Natural killer cell (primary cell): ENCODE results near the gene MPND. TPM values are rescaled to one million over a fixed set of nuclear protein-coding genes. Genes with fewer than 3 reads are reported as not detected.

ENCODE experiments used
- ATAC-seq, 3 donors: fragments of 150-1000 bp in 2 of 3; fragments of 200-7000 bp in 1 of 3; cut with Tn5 transposase; 1 replicate in 1 of 3; 2 replicates in 2 of 3; pipeline ENCODE4 v1.10.0; 2021; ENCODE audit warnings: mild to moderate bottlenecking in 2 of 3, moderate library complexity in 2 of 3
- DNase-seq, 2 donors: peaks; one replicate each; pipeline versions ENCODE4 v3.0.0 to v3.0.0-alpha.2; 2013 to 2021; ENCODE audit warnings: mixed read lengths in 1 of 2
- H3K27ac ChIP-seq: one replicate; pipeline ENCODE4 v1.5.1; 2013; ENCODE audit warnings: mild to moderate bottlenecking, low read length
- H3K27me3 ChIP-seq: one replicate; pipeline ENCODE4 v1.6.1; 2013; ENCODE audit warnings: low read length; ENCODE audit not compliant: control insufficient read depth, insufficient read depth
- H3K36me3 ChIP-seq: one replicate; pipeline ENCODE4 v1.6.1; 2013; ENCODE audit warnings: low read length; ENCODE audit not compliant: control insufficient read depth, insufficient read depth
- H3K4me1 ChIP-seq: one replicate; pipeline ENCODE4 v1.6.1; 2013; ENCODE audit warnings: low read length; ENCODE audit not compliant: control insufficient read depth, insufficient read depth
- H3K4me3 ChIP-seq: one replicate; pipeline ENCODE4 v1.5.1; 2013; ENCODE audit warnings: low read length
- H3K9me3 ChIP-seq: one replicate; pipeline ENCODE4 v1.6.1; 2013; ENCODE audit warnings: low read length; ENCODE audit not compliant: control insufficient read depth, insufficient read depth
- H3K27ac Mint-ChIP-seq, 2 donors: one replicate each; pipeline ENCODE4 v1.8.0; 2022; ENCODE audit warnings: mild to moderate bottlenecking in 2 of 2, mixed read lengths in 2 of 2, moderate library complexity in 1 of 2
- H3K27me3 Mint-ChIP-seq, 2 donors: one replicate each; pipeline ENCODE4 v1.8.0; 2022; ENCODE audit warnings: low read depth in 2 of 2, mixed read lengths in 2 of 2
- H3K36me3 Mint-ChIP-seq: one replicate; pipeline ENCODE4 v1.8.0; 2022; ENCODE audit warnings: mixed read lengths
- H3K4me1 Mint-ChIP-seq, 2 donors: one replicate each; pipeline ENCODE4 v1.8.0; 2022; ENCODE audit warnings: mixed read lengths in 2 of 2
- H3K4me3 Mint-ChIP-seq: one replicate; pipeline ENCODE4 v1.8.0; 2022; ENCODE audit warnings: mild to moderate bottlenecking, moderate library complexity, mixed read lengths
- H3K9me3 Mint-ChIP-seq, 2 donors: one replicate each; pipeline ENCODE4 v1.8.0; 2022; ENCODE audit warnings: mixed read lengths in 2 of 2
- CTCF ChIP-seq: fragments of 200-600 bp; IDR thresholded peaks from one replicate; pipeline ENCODE4 v1.8.0; 2022; ENCODE audit warnings: antibody characterized with exemption
- WGBS: methylation state at CpG from one replicate; pipeline ENCODE4 v1.1.7; 2013; ENCODE audit warnings: missing lambda C conversion rate; ENCODE audit not compliant: insufficient coverage; 5-methylcytosine and 5-hydroxymethylcytosine counted together
- intact Hi-C: fragments of 100-400 bp; cut with micrococcal nuclease; formaldehyde crosslinking; loops from one replicate; pipeline ENCODE4 v1.14.2; 2022
- total RNA-seq, 4 donors: library from RNA; stranded (reverse); fragments of 120-200 nt in 1 of 4; gene quantifications; one replicate each; pipeline versions ENCODE4 v1.2.3 to v1.2.4, GENCODE V29; 2013 to 2022

The MPND gene
- total RNA-seq, 3 donors from 2014 or later (not counting 1 experiment from before 2014, with no cell fraction given), result 30.4 to 38.4 (median 31.1) TPM

GRCh38 chr19:4322942-4323665 is 20.3 kb upstream of the MPND start:
- Mint-ChIP-seq H3K27me3 (no peaks in the 10 kb centered on the region), H3K4me3 (no peak overlapping the region), H3K9me3 (peaks cover 0 to 2% of the 10 kb centered on the region in 2 donors), H3K4me1 (peaks cover 11 to 20% of the 10 kb centered on the region in 2 donors), H3K27ac (no peak overlapping the region), H3K36me3 (no peaks in the 10 kb centered on the region)
- WGBS, result 90% methylated on average over 35 of the region's 37 CpGs
- H3K9me3 ChIP-seq, result no peaks in the 10 kb centered on the region
- H3K4me3 ChIP-seq, result no peak overlapping the region
- intact Hi-C loops, result no loop called here
- TF ChIP-seq CTCF, result no peak
- H3K36me3 ChIP-seq, result no peaks in the 10 kb centered on the region
- DNase-seq (no peak), ATAC-seq (no peak)
- peaks cover 18% of the 10 kb centered on the region for H3K4me1 ChIP-seq
- H3K27me3 ChIP-seq, result no peaks in the 10 kb centered on the region
- H3K27ac ChIP-seq, result no peak overlapping the region

- H3K4me1 Mint-ChIP-seq, result peaks cover 15 to 26% of the 10 kb centered on the region in 2 donors
- TF ChIP-seq CTCF, result no peak
- no peaks in the 10 kb centered on the region for H3K9me3 ChIP-seq
- ATAC-seq, result no peak
- 98% methylated on average over 9 of the region's 9 CpGs for WGBS
- no peak overlapping the region for H3K27ac ChIP-seq
- H3K9me3 Mint-ChIP-seq, result peaks cover 0 to 2% of the 10 kb centered on the region in 2 donors
- peaks cover 22% of the 10 kb centered on the region for H3K4me1 ChIP-seq
- no peaks in the 10 kb centered on the region for H3K27me3 Mint-ChIP-seq
- no peaks in the 10 kb centered on the region for H3K27me3 ChIP-seq
- no peak overlapping the region for H3K4me3 ChIP-seq
- no peak for DNase-seq
- no peak overlapping the region for H3K27ac Mint-ChIP-seq
- H3K4me3 Mint-ChIP-seq, result no peak overlapping the region
- intact Hi-C loops, result no loop called here
- H3K36me3 ChIP-seq, result no peaks in the 10 kb centered on the region
- no peaks in the 10 kb centered on the region for H3K36me3 Mint-ChIP-seq
Measured at GRCh38 chr19:4323692-4324091, 19.7 kb upstream of the MPND start.

GRCh38 chr19:4324228-4324627 is 19.1 kb upstream of the MPND start:
- no peak for TF ChIP-seq CTCF
- DNase-seq (no peak), ATAC-seq (no peak)
- Mint-ChIP-seq H3K9me3 (peaks cover 0 to 2% of the 10 kb centered on the region in 2 donors), H3K36me3 (no peaks in the 10 kb centered on the region), H3K4me1 (peaks cover 16 to 31% of the 10 kb centered on the region in 2 donors), H3K27ac (no peak overlapping the region), H3K4me3 (peak overlapping the region; percentile 21), H3K27me3 (no peaks in the 10 kb centered on the region)
- Histone ChIP-seq H3K36me3 (no peaks in the 10 kb centered on the region), H3K4me1 (peaks cover 28% of the 10 kb centered on the region), H3K9me3 (no peaks in the 10 kb centered on the region), H3K27ac (no peak overlapping the region), H3K27me3 (no peaks in the 10 kb centered on the region), H3K4me3 (no peak overlapping the region)
- intact Hi-C loops, result no loop called here
- WGBS, result 92% methylated on average over 10 of the region's 12 CpGs
